Islet of Langerhans (tissue), 1 donor: Measurements from ENCODE around the gene FAM174B.

ENCODE experiments used
- FAIRE-seq: peaks from one replicate; lab custom pipeline; 2011; peaks lifted over from hg19 to GRCh38; lab: Jason Lieb, UNC

FAM174B gene

GRCh38 chr15:92655178-92655995, at the start of gene FAM174B:
Gene FAM174B (minus strand): TSS chr15:92655775.
- FAIRE-seq: no peak

GRCh38 chr15:92696096-92696495, 40.5 kb upstream of the FAM174B start:
- no peak for FAIRE-seq

- no peak for FAIRE-seq
These were observed 38.2 kb upstream of the FAM174B start for GRCh38 chr15:92693691-92694331.

GRCh38 chr15:92690395-92690794, 34.8 kb upstream of the FAM174B start:
- no peak for FAIRE-seq

- FAIRE-seq: no peak
These were observed 32.2 kb upstream of the FAM174B start for GRCh38 chr15:92687746-92688145.

GRCh38 chr15:92687195-92687602, 31.6 kb upstream of the FAM174B start:
- no peak for FAIRE-seq

GRCh38 chr15:92683511-92683834, 27.9 kb upstream of the FAM174B start:
- FAIRE-seq: no peak

- FAIRE-seq: no peak
These were observed 27.4 kb upstream of the FAM174B start for GRCh38 chr15:92682741-92683510.

- FAIRE-seq: peak; percentile 82
These were observed 25.6 kb upstream of the FAM174B start for GRCh38 chr15:92681141-92681631.

- FAIRE-seq: peak; percentile 86
These were observed 22.4 kb upstream of the FAM174B start for GRCh38 chr15:92677999-92678398.

- FAIRE-seq: no peak
These were observed 21.0 kb upstream of the FAM174B start for GRCh38 chr15:92676561-92676960.

GRCh38 chr15:92675485-92675884, 19.9 kb upstream of the FAM174B start:
- no peak for FAIRE-seq

GRCh38 chr15:92674347-92674746, 18.8 kb upstream of the FAM174B start:
- FAIRE-seq: no peak

GRCh38 chr15:92672102-92672501, 16.5 kb upstream of the FAM174B start:
- FAIRE-seq: no peak

GRCh38 chr15:92671406-92671805, 15.8 kb upstream of the FAM174B start:
- no peak for FAIRE-seq

GRCh38 chr15:92670621-92671020, 15.0 kb upstream of the FAM174B start:
- FAIRE-seq: no peak

GRCh38 chr15:92669432-92669831, 13.9 kb upstream of the FAM174B start:
- no peak for FAIRE-seq

- FAIRE-seq: no peak
These were observed 13.0 kb upstream of the FAM174B start for GRCh38 chr15:92668620-92669019.

- no peak for FAIRE-seq
These were observed 12.5 kb upstream of the FAM174B start for GRCh38 chr15:92667970-92668485.

- no peak for FAIRE-seq
These were observed 11.8 kb upstream of the FAM174B start for GRCh38 chr15:92667287-92667904.

- FAIRE-seq: peak; percentile 73
These were observed 11.2 kb upstream of the FAM174B start for GRCh38 chr15:92666780-92667179.

GRCh38 chr15:92665100-92665555, 9.6 kb upstream of the FAM174B start:
- peak; percentile 96 for FAIRE-seq
